ENCODE results near the gene SEMA4C. TPM values are rescaled to one million over a fixed set of nuclear protein-coding genes. Genes with fewer than 3 reads are reported as not detected.

SEMA4C gene
- polyA plus RNA-seq, 1 of the 3 experiments (the other 2 are of a cell fraction) = 34.8 TPM

DNA sequence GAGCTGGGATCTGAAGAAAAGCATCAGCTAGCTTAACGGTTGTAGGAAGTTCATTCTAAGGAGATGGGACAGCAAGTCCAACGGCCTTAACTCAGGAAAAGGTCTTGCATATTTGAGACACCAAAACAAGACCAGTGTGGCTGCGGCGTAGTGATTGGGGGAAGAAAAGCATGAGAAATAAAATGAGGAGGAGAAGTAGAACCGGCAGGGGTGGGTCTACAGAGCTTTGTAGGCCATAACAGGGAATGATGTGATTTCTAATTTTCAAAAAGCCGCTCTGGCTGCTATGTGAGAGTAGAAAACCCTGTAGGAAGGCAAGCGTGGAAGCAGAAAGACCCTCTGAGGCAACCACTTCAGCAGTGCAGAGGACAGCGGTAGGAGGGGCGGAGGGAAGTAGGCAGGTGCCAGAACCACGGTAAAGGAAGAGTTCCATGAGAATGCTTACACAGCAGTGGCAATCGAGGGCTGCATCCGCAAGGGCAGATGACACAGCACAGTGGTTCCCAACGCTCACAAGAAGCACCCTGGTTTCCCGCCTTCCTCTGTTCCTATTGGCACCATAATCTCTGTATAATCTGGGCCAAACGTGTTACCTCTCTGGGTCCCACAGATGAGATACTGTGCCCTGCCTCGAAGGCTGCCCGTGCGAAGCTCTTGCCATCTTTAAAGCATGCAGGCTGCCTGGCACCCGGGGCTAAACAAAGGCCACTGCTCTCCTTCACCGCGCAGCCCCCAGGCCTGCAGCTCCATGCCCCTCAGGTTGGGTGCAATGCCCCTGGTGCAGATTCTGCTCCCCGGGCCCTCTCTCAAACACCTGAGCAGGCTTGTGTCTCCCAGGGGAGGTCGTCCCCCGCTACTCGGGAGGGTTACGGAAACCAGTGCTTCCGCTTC, 12.9 kb downstream of the SEMA4C start:
- WGBS (ENCODE audit: low lambda C conversion rate) = 24% methylated on average over 15 of the region's 27 CpGs
- Histone ChIP-seq H3F3A (replicated peaks; ENCODE audit: insufficient read depth) (peaks cover 17% of the 10 kb centered on the region), H3K4me1 (ENCODE audit: control insufficient read depth in 1 of 2, insufficient read depth in 2 of 2, low read depth in 1 of 2, low read length in 1 of 2) (peaks cover 0 to 18% of the 10 kb centered on the region in 2 experiments; a peak in 1 of 4 replicates), H2AFZ (ENCODE audit: low read depth) (peak overlapping the region; percentile 91), H3K9me3 (no peaks in the 10 kb centered on the region), H3K27me3 (ENCODE audit: insufficient read depth) (no peaks in the 10 kb centered on the region), H3K4me2 (peak overlapping the region; percentile 93), H3K27ac (ENCODE audit: low read depth in 2 of 2, low read length in 1 of 2) (peak overlapping the region; percentile 34 to 82; a peak in 3 of 4 replicates), H4K20me1 (ENCODE audit: insufficient read depth) (no peaks in the 10 kb centered on the region), H3K4me3 (ENCODE audit: low read depth in 2 of 2, low read length in 1 of 2) (peak overlapping the region; percentile 75 to 80), H3K9ac (peak overlapping the region; percentile 83), H3K36me3 (replicated peaks in 1 of 2; ENCODE audit: control insufficient read depth in 1 of 2, insufficient read depth in 2 of 2, low read length in 1 of 2) (peaks cover 5 to 30% of the 10 kb centered on the region in 2 experiments), H3K9me2 (no peaks in the 10 kb centered on the region), H3K79me2 (ENCODE audit: insufficient read depth) (peaks cover 32% of the 10 kb centered on the region)
- no peak for DNase-seq
- ChIA-PET CTCF (interaction anchor here (0.5 to 8.1 kb wide), 43 partner anchors 10 to 256 kb away, joined by 3 to 332 read pairs (median 6); partner anchors contain the start of genes ANKRD23, ANKRD36, CNNM3 and SEMA4C), POLR2A (interaction anchor here (0.6 to 2.5 kb wide), 11 partner anchors 11 to 137 kb away, joined by 3 to 27 read pairs (median 6); partner anchors contain the start of genes ANKRD23, CNNM3 and CNNM4)
- TF ChIP-seq MEF2A (IDR thresholded peaks at IDR 0.05; ENCODE audit: borderline replicate concordance, low read depth) (no peak), MXI1 (IDR thresholded peaks at IDR 0.05; ENCODE audit: low read depth, low read length) (peak; percentile 43; the same call in 1 of the 2 replicates), MAX (IDR thresholded peaks at IDR 0.05; ENCODE audit: low read depth) (0 out of 2 replicates have a peak, but pooled peaks have one; percentile 8)

- peaks cover 32% of the 10 kb centered on the region for H3K79me2 ChIP-seq (ENCODE audit: insufficient read depth)
- H3K36me3 ChIP-seq (replicated peaks in 1 of 2; ENCODE audit: control insufficient read depth in 1 of 2, insufficient read depth in 2 of 2, low read length in 1 of 2) = peaks cover 5 to 16% of the 10 kb centered on the region in 2 experiments
- WGBS (ENCODE audit: low lambda C conversion rate) = 95% methylated on average over 15 of the region's 15 CpGs
- H3K27me3 ChIP-seq (ENCODE audit: insufficient read depth) = no peaks in the 10 kb centered on the region
- no peaks in the 10 kb centered on the region for H4K20me1 ChIP-seq (ENCODE audit: insufficient read depth)
- no peak overlapping the region for H3K4me2 ChIP-seq
- no peak overlapping the region for H3K9ac ChIP-seq
- H3K4me1 ChIP-seq (ENCODE audit: control insufficient read depth in 1 of 2, insufficient read depth in 2 of 2, low read depth in 1 of 2, low read length in 1 of 2) = peaks cover 0 to 8% of the 10 kb centered on the region in 2 experiments; a peak in 1 of 4 replicates
- H3K9me2 ChIP-seq = no peaks in the 10 kb centered on the region
- H3K9me3 ChIP-seq = no peaks in the 10 kb centered on the region
- H2AFZ ChIP-seq (ENCODE audit: low read depth) = no peak overlapping the region
- no peak for DNase-seq
- no peak overlapping the region for H3K27ac ChIP-seq (ENCODE audit: low read depth in 2 of 2, low read length in 1 of 2)
- POLR2A ChIA-PET = no interaction called here
- H3F3A ChIP-seq (replicated peaks; ENCODE audit: insufficient read depth) = peaks cover under 1% of the 10 kb centered on the region
- H3K4me3 ChIP-seq (ENCODE audit: low read depth in 2 of 2, low read length in 1 of 2) = no peak overlapping the region
- CTCF ChIA-PET = interaction anchor here (4.3 kb wide), 1 partner anchor 98 kb away, joined by 21 read pairs; no protein-coding TSS in a partner anchor
- TF ChIP-seq RCOR1 (IDR thresholded peaks at IDR 0.05; ENCODE audit: low read length) = no peak
- TF ChIP-seq RXRA (IDR thresholded peaks at IDR 0.05; ENCODE audit: borderline replicate concordance, low read depth) = no peak
- TF ChIP-seq, protein P1, sequence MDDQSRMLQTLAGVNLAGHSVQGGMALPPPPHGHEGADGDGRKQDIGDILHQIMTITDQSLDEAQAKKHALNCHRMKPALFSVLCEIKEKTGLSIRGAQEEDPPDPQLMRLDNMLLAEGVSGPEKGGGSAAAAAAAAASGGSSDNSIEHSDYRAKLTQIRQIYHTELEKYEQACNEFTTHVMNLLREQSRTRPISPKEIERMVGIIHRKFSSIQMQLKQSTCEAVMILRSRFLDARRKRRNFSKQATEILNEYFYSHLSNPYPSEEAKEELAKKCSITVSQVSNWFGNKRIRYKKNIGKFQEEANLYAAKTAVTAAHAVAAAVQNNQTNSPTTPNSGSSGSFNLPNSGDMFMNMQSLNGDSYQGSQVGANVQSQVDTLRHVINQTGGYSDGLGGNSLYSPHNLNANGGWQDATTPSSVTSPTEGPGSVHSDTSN (IDR thresholded peaks at IDR 0.05) = no peak
- no peak for TF ChIP-seq RAD21 (IDR thresholded peaks at IDR 0.05; ENCODE audit: low read length)
- TF ChIP-seq RFX5 (IDR thresholded peaks at IDR 0.05; ENCODE audit: low read length) = no peak
- no peak for TF ChIP-seq GATA2 (CRISPR knock-in tag; IDR thresholded peaks at IDR 0.05)
- TF ChIP-seq MAX (IDR thresholded peaks at IDR 0.05; ENCODE audit: low read depth) = no peak
- TF ChIP-seq YY1 (IDR thresholded peaks at IDR 0.05; ENCODE audit: low read depth) = no peak
- TF ChIP-seq SIN3A (IDR thresholded peaks at IDR 0.05; ENCODE audit: borderline replicate concordance, low read depth, low read length) = no peak
- TF ChIP-seq NFIC (IDR thresholded peaks at IDR 0.05; ENCODE audit: borderline replicate concordance) = no peak
- no peak for TF ChIP-seq GABPA (IDR thresholded peaks at IDR 0.05; ENCODE audit: low read depth)
- TF ChIP-seq SMC3 (IDR thresholded peaks at IDR 0.05; ENCODE audit: low read depth, low read length) = no peak
- TF ChIP-seq EZH2phosphoT487 (IDR thresholded peaks at IDR 0.05; ENCODE audit: borderline replicate concordance, low read depth) = no peak
- TF ChIP-seq FOSL2 (IDR thresholded peaks at IDR 0.05; ENCODE audit: borderline replicate concordance, low read depth) = no peak
- TF ChIP-seq, protein P2, sequence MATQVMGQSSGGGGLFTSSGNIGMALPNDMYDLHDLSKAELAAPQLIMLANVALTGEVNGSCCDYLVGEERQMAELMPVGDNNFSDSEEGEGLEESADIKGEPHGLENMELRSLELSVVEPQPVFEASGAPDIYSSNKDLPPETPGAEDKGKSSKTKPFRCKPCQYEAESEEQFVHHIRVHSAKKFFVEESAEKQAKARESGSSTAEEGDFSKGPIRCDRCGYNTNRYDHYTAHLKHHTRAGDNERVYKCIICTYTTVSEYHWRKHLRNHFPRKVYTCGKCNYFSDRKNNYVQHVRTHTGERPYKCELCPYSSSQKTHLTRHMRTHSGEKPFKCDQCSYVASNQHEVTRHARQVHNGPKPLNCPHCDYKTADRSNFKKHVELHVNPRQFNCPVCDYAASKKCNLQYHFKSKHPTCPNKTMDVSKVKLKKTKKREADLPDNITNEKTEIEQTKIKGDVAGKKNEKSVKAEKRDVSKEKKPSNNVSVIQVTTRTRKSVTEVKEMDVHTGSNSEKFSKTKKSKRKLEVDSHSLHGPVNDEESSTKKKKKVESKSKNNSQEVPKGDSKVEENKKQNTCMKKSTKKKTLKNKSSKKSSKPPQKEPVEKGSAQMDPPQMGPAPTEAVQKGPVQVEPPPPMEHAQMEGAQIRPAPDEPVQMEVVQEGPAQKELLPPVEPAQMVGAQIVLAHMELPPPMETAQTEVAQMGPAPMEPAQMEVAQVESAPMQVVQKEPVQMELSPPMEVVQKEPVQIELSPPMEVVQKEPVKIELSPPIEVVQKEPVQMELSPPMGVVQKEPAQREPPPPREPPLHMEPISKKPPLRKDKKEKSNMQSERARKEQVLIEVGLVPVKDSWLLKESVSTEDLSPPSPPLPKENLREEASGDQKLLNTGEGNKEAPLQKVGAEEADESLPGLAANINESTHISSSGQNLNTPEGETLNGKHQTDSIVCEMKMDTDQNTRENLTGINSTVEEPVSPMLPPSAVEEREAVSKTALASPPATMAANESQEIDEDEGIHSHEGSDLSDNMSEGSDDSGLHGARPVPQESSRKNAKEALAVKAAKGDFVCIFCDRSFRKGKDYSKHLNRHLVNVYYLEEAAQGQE (IDR thresholded peaks at IDR 0.05; ENCODE audit: low read depth, low read length) = no peak
- no peak for TF ChIP-seq POLR2AphosphoS5 (IDR thresholded peaks at IDR 0.05; ENCODE audit: low read depth, low read length)
- no peak for TF ChIP-seq EP300 (IDR thresholded peaks at IDR 0.05; ENCODE audit: borderline replicate concordance in 1 of 2, low read depth in 1 of 2, low read length in 1 of 2)
- no peak for TF ChIP-seq FOXJ3 (CRISPR knock-in tag; IDR thresholded peaks at IDR 0.05)
- no peak for TF ChIP-seq CHD2 (IDR thresholded peaks at IDR 0.05; ENCODE audit: low read length, partially characterized antibody)
Observed at GRCh38 chr2:96853321-96853720, 16.6 kb downstream of the SEMA4C start.

All from SK-N-SH (cell line).